Karpas-422 (cell line): ENCODE measurements around the gene AP2A2. TPM values are rescaled to one million over a fixed set of nuclear protein-coding genes. Genes with fewer than 3 reads are reported as not detected.

Experiments
- DNase-seq: peaks from one replicate; pipeline ENCODE4 v3.0.0-alpha.2; 2015
- H2AFZ ChIP-seq: fragments of 200-600 bp; sonication (generic); 2 replicates; pipeline ENCODE4 v1.6.1; 2014; ENCODE audit warnings: antibody characterized with exemption, low read length, mixed read lengths
- H3K27ac ChIP-seq: fragments of 200-600 bp; sonication (generic); 2 replicates; pipeline ENCODE4 v1.5.1; 2014; ENCODE audit warnings: mild to moderate bottlenecking, low read length, moderate library complexity
- H3K27me3 ChIP-seq: fragments of 200-600 bp; sonication (generic); 2 replicates; pipeline ENCODE4 v1.6.1; 2014; ENCODE audit warnings: low read length, mixed read lengths
- H3K36me3 ChIP-seq: fragments of 200-600 bp; sonication (generic); 2 replicates; pipeline ENCODE4 v1.6.1; 2014; ENCODE audit warnings: low read length, mixed read lengths; ENCODE audit not compliant: insufficient read depth
- H3K4me1 ChIP-seq: fragments of 200-600 bp; sonication (generic); 2 replicates; pipeline ENCODE4 v1.6.1; 2014; ENCODE audit warnings: mild to moderate bottlenecking, low read length, mixed read lengths
- H3K4me2 ChIP-seq: fragments of 200-600 bp; sonication (generic); 2 replicates; pipeline ENCODE4 v1.6.1; 2014; ENCODE audit warnings: low read length, low read depth, mild to moderate bottlenecking; ENCODE audit not compliant: poor library complexity, severe bottlenecking
- H3K4me3 ChIP-seq: fragments of 200-600 bp; sonication (generic); 2 replicates; pipeline ENCODE4 v1.5.1; 2014; ENCODE audit warnings: mild to moderate bottlenecking, antibody characterized with exemption, low read length, mixed read lengths
- H3K79me2 ChIP-seq: fragments of 200-600 bp; sonication (generic); 2 replicates; pipeline ENCODE4 v1.6.1; 2014; ENCODE audit warnings: mild to moderate bottlenecking, low read length, mixed read lengths
- H3K9ac ChIP-seq: fragments of 200-600 bp; sonication (generic); 2 replicates; pipeline ENCODE4 v1.6.0; 2014; ENCODE audit warnings: low read length
- H3K9me2 ChIP-seq: fragments of 200-600 bp; sonication (generic), shearing (Covaris generic); replicated peaks from 2 replicates; pipeline ENCODE4 v1.6.0; 2014; ENCODE audit warnings: mild to moderate bottlenecking, low read length, moderate library complexity; ENCODE audit not compliant: insufficient read depth
- H3K9me3 ChIP-seq: fragments of 300-700, 200-600 bp; sonication (generic); 2 replicates; pipeline ENCODE4 v1.6.1; 2014; ENCODE audit warnings: low read length, mixed read lengths
- H4K20me1 ChIP-seq: fragments of 200-600 bp; sonication (generic); 2 replicates; pipeline ENCODE4 v1.6.1; 2014; ENCODE audit warnings: mild to moderate bottlenecking, antibody characterized with exemption, low read length, low read depth; ENCODE audit not compliant: insufficient read depth
- total RNA-seq: library from RNA; depleted of rRNA; stranded (reverse); fragments of >200 nt; shearing (Covaris generic); gene quantifications from 2 replicates; pipeline ENCODE4 v1.2.3, GENCODE V29; 2014; ENCODE audit warnings: low replicate concordance

The AP2A2 gene
- total RNA-seq, 1 experiment from 2014 or later, result 34.6 TPM

DNA sequence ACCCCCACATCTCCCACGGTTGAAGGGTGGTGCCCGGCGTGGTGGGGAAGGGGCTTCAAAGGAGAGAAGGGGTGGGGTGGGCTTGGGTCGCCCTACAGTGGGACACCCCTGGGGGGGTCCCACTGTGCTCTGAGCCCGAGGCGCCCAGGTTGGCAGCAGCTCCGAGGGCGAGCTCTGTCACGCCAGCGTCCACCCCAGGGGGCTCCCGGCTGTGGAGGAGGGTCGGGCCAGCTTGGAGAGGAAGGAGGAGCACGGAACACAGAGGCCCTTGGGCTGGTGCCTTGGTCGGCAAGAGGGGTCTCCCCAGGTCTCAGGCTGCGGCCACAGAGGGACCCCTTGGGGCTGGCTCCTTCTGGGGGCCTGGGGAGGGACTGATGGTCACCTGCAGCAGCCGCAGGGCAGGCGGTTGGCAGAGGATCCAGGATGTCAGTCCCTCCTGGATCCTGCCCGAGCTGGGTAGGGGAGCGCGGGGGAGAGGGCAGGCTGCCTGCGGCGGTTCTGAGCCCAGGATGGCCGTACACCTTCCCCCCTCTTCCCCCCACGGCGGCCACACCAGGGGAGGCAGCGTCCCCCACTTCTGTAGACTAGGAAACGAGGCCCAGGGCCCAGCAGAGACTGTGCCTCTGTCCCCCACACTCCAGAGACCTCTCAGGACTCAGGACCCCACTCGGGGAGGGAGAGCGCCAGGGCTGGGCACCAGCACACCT lies 110.1 kb downstream of the AP2A2 start:
- Histone ChIP-seq H4K20me1 (peaks cover 6% of the 10 kb centered on the region; the same call in 1 of the 2 replicates), H3K27me3 (no peaks in the 10 kb centered on the region), H3K79me2 (no peaks in the 10 kb centered on the region), H3K9me2 (no peaks in the 10 kb centered on the region), H2AFZ (no peak overlapping the region), H3K27ac (no peak overlapping the region), H3K4me3 (no peak overlapping the region), H3K36me3 (no peaks in the 10 kb centered on the region), H3K9me3 (no peaks in the 10 kb centered on the region), H3K9ac (no peak overlapping the region), H3K4me2 (no peak overlapping the region), H3K4me1 (no peaks in the 10 kb centered on the region)
- no peak for DNase-seq

- H3K27me3 ChIP-seq, result no peaks in the 10 kb centered on the region
- H3K9ac ChIP-seq, result no peak within 1 kb of the TSS
- H3K27ac ChIP-seq, result no peak within 1 kb of the TSS
- no peaks in the 10 kb centered on the region for H3K4me1 ChIP-seq
- no peak within 1 kb of the TSS for H3K4me3 ChIP-seq
- H3K9me3 ChIP-seq, result no peaks in the 10 kb centered on the region
- no peaks in the 10 kb centered on the region for H3K9me2 ChIP-seq
- DNase-seq, result no peak
- no peak within 1 kb of the TSS for H2AFZ ChIP-seq
- H3K4me2 ChIP-seq, result no peak within 1 kb of the TSS
- H4K20me1 ChIP-seq, result peaks cover 6% of the 10 kb centered on the region; the same call in 1 of the 2 replicates
- no peaks in the 10 kb centered on the region for H3K79me2 ChIP-seq
- H3K36me3 ChIP-seq, result no peaks in the 10 kb centered on the region
Measured at GRCh38 chr11:1036303-1036923, 110.7 kb downstream of the AP2A2 start, which contains the start of gene MUC6. Gene MUC6 (minus strand): TSS chr11:1036718. CDS start chr11:1036655, 63 bp downstream.

- Histone ChIP-seq H2AFZ (no peak overlapping the region), H4K20me1 (peaks cover 6% of the 10 kb centered on the region; the same call in 1 of the 2 replicates), H3K27me3 (no peaks in the 10 kb centered on the region), H3K36me3 (no peaks in the 10 kb centered on the region), H3K9me3 (no peaks in the 10 kb centered on the region), H3K4me2 (no peak overlapping the region), H3K4me3 (no peak overlapping the region), H3K79me2 (no peaks in the 10 kb centered on the region), H3K9me2 (no peaks in the 10 kb centered on the region), H3K27ac (no peak overlapping the region), H3K9ac (no peak overlapping the region), H3K4me1 (no peaks in the 10 kb centered on the region)
- DNase-seq, result no peak
Measured at GRCh38 chr11:1036931-1037330, 111.3 kb downstream of the AP2A2 start.

GRCh38 chr11:1037506-1038055 lies 111.9 kb downstream of the AP2A2 start:
- H3K9me3 ChIP-seq, result no peaks in the 10 kb centered on the region
- H3K9me2 ChIP-seq, result no peaks in the 10 kb centered on the region
- 0 out of 2 replicates have a peak, but pooled peaks cover 3% of the 10 kb centered on the region for H4K20me1 ChIP-seq
- H3K36me3 ChIP-seq, result no peaks in the 10 kb centered on the region
- H2AFZ ChIP-seq, result no peak overlapping the region
- H3K9ac ChIP-seq, result no peak overlapping the region
- no peak overlapping the region for H3K4me2 ChIP-seq
- DNase-seq, result no peak
- no peaks in the 10 kb centered on the region for H3K4me1 ChIP-seq
- H3K27ac ChIP-seq, result no peak overlapping the region
- no peaks in the 10 kb centered on the region for H3K27me3 ChIP-seq
- H3K79me2 ChIP-seq, result no peaks in the 10 kb centered on the region
- H3K4me3 ChIP-seq, result no peak overlapping the region

DNA sequence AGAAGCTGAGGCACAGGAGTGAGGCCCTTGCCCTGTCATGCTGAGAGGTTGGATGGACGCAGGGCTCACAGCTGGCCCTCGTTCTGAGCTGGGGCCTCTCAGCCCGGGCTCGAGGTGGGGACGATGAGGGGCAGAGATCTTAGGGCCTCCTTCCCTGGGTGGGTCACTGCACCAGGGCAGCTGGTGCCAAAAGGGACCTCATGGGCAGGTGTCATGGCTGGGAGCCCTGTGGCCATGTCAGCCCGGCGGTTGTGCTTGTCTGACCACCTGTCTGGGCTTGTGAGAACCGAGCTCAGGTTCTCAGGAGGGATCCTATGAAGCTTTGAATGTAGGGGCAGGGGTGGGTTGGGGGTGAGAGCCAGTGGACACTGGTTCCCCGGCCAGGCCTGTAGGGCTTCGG lies 112.7 kb downstream of the AP2A2 start:
- Histone ChIP-seq H3K27ac (no peak overlapping the region), H3K9me3 (no peaks in the 10 kb centered on the region)

GRCh38 chr11:1038921-1039320 lies 113.3 kb downstream of the AP2A2 start:
- Histone ChIP-seq H3K4me2 (no peak overlapping the region), H3K27me3 (no peaks in the 10 kb centered on the region), H3K36me3 (no peaks in the 10 kb centered on the region), H3K4me1 (no peaks in the 10 kb centered on the region), H3K4me3 (no peak overlapping the region), H3K9me2 (no peaks in the 10 kb centered on the region), H3K27ac (no peak overlapping the region), H3K79me2 (no peaks in the 10 kb centered on the region), H3K9me3 (no peaks in the 10 kb centered on the region), H4K20me1 (0 out of 2 replicates have a peak, but pooled peaks cover 3% of the 10 kb centered on the region), H3K9ac (no peak overlapping the region), H2AFZ (no peak overlapping the region)
- no peak for DNase-seq

More for the DNA sequence above, 112.7 kb downstream of the AP2A2 start:
- no peak overlapping the region for H3K9ac ChIP-seq
- no peaks in the 10 kb centered on the region for H3K79me2 ChIP-seq
- no peaks in the 10 kb centered on the region for H3K9me2 ChIP-seq
- H3K4me3 ChIP-seq, result no peak overlapping the region
- no peaks in the 10 kb centered on the region for H3K36me3 ChIP-seq
- no peaks in the 10 kb centered on the region for H3K27me3 ChIP-seq
- H4K20me1 ChIP-seq, result 0 out of 2 replicates have a peak, but pooled peaks cover 3% of the 10 kb centered on the region
- no peaks in the 10 kb centered on the region for H3K4me1 ChIP-seq
- H3K4me2 ChIP-seq, result no peak overlapping the region
- DNase-seq, result no peak
- no peak overlapping the region for H2AFZ ChIP-seq

- Histone ChIP-seq H3K9me3 (no peaks in the 10 kb centered on the region), H3K79me2 (no peaks in the 10 kb centered on the region), H4K20me1 (0 out of 2 replicates have a peak, but pooled peaks cover 3% of the 10 kb centered on the region), H3K4me2 (no peak overlapping the region), H3K4me1 (no peaks in the 10 kb centered on the region), H3K4me3 (no peak overlapping the region), H3K27ac (no peak overlapping the region), H3K27me3 (no peaks in the 10 kb centered on the region), H3K9me2 (no peaks in the 10 kb centered on the region), H3K9ac (no peak overlapping the region), H3K36me3 (no peaks in the 10 kb centered on the region), H2AFZ (no peak overlapping the region)
- DNase-seq, result no peak
Measured at GRCh38 chr11:1039481-1040427, 114.1 kb downstream of the AP2A2 start.
